Stomach (tissue), 4 donors: ENCODE results near the gene CHERP.

Experiments
- CTCF ChIP-seq, 7 experiments: fragments of 450-650 bp in 4 of 7; fragments of 200-600 bp in 3 of 7; sonication (generic) in 3 of 7; IDR thresholded peaks; one replicate each; pipeline ENCODE4 v1.5.1; 2016 to 2019; ENCODE audit warnings: antibody characterized with exemption in 7 of 7, control low read depth in 2 of 7, mild to moderate bottlenecking in 1 of 7
- EP300 ChIP-seq: sonication (generic); formaldehyde crosslinking; IDR thresholded peaks from one replicate; pipeline ENCODE4 v1.6.1; 2017; ENCODE audit warnings: antibody characterized with exemption
- POLR2A ChIP-seq, 4 donors: fragments of 450-650 bp; IDR thresholded peaks; one replicate each; pipeline ENCODE4 v1.6.1; 2016; ENCODE audit warnings: antibody characterized with exemption in 4 of 4, control low read depth in 2 of 4, mild to moderate bottlenecking in 1 of 4, moderate library complexity in 1 of 4
- POLR2AphosphoS5 ChIP-seq, 3 donors: sonication (generic); formaldehyde crosslinking; IDR thresholded peaks; one replicate each; pipeline ENCODE4 v1.6.1; 2016; ENCODE audit warnings: antibody characterized with exemption in 3 of 3

- TF ChIP-seq CTCF (IDR thresholded peaks at IDR 0.05) (no peak), POLR2AphosphoS5 (IDR thresholded peaks at IDR 0.05) (no peak), POLR2A (IDR thresholded peaks at IDR 0.05) (no peak), EP300 (no peak)
Observed at GRCh38 chr19:16472992-16473391, 69.2 kb downstream of the CHERP start.
